ENCODE data around the gene GID8.
"Not testable (repeated sequence)": the region's sequence is repeated elsewhere in the genome, so short reads cannot be mapped to it uniquely, and the experiment has no call there.

Gene GID8

GRCh38 chr20:62917720-62918119, 20.2 kb upstream of the GID8 start:
- DNase-seq = no peak
- in situ Hi-C loops (cut with HindIII; ENCODE audit: low pct_ligation_motif_present, low pct_unique_long_range_greater_than_20kb, low sequenced_read_pairs) = no loop called here

- no peak for DNase-seq
- in situ Hi-C loops (cut with HindIII; ENCODE audit: low pct_ligation_motif_present, low pct_unique_long_range_greater_than_20kb, low sequenced_read_pairs) = no loop called here
Observed at GRCh38 chr20:62918147-62918546, 19.8 kb upstream of the GID8 start.

DNA sequence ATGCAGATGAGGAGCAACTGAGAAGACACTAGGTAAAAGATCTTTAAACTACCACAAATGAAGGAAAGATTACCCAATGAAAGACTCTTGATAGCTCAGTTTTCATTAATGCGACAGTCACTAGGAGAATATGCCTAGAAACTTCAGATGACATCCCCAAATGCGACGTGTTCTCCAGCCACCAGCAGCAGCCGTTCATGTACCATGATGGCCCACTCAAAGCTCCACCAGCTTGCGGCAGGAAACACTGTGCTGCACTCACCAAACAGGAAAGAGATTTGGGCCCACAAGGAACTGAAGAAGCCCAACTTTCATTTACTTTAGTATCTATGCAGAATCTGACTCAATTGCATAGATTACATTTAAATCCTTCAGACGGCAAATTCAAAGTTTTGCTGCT, 19.1 kb upstream of the GID8 start:
- no peak for DNase-seq
- in situ Hi-C loops (cut with HindIII; ENCODE audit: low pct_ligation_motif_present, low pct_unique_long_range_greater_than_20kb, low sequenced_read_pairs) = no loop called here

DNA sequence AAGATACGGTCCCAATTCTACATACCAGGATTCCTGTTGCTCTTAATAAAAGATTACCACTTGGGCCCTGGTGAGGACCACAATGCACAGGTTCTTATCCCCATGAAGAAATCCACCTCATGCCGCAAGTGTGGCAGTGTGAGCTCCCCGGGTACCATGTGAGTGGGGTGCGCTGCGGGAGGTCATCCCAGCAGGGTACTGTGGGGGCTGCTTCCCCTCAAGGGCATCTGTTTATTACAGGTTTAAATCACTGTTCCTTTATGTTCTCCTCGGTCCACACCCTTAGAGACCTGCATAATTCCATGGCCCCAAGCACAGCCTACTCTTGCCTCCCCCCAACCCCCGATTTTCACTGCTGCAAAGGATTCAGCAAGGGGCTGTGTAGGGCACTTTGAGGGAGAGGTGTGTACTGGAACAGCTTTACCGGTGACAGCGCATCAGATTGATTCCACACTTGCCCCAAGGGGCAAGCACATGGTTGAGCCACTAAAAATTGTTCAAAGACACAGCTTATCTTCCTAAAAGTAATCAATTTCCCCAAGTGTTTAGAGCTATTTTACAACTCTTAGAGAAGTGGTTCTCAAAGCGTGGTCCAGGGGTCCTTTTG, 17.8 kb upstream of the GID8 start:
- no peak for DNase-seq
- in situ Hi-C loops (cut with HindIII; ENCODE audit: low pct_ligation_motif_present, low pct_unique_long_range_greater_than_20kb, low sequenced_read_pairs) = no loop called here

- in situ Hi-C loops (cut with HindIII; ENCODE audit: low pct_ligation_motif_present, low pct_unique_long_range_greater_than_20kb, low sequenced_read_pairs) = no loop called here
- peak; percentile 58 for DNase-seq
Observed at GRCh38 chr20:62921119-62921687, 16.7 kb upstream of the GID8 start.

DNA sequence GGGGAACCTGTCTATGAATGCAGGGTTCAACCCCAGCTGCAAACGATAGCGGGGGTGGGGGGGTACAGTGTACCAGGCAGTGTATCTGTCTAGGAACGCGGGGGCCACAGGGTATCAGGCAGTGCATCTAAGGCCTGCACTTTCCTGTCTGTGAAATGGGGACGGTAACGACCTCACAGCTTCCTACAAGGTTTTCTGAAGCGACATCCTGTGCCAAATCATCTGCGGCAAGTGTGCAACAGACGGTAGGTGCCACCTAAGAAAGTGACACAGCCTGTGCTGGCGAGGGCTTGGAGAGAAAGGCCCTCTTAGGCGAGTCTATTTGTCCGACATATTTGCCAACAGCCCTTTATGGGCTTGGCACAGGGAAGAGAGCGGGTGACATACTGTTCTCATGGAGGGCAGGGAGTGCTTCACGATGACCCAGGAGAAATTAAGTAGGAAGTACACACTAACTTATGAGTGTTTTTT, 15.5 kb upstream of the GID8 start:
- no peak for DNase-seq
- in situ Hi-C loops (cut with HindIII; ENCODE audit: low pct_ligation_motif_present, low pct_unique_long_range_greater_than_20kb, low sequenced_read_pairs) = no loop called here

DNA sequence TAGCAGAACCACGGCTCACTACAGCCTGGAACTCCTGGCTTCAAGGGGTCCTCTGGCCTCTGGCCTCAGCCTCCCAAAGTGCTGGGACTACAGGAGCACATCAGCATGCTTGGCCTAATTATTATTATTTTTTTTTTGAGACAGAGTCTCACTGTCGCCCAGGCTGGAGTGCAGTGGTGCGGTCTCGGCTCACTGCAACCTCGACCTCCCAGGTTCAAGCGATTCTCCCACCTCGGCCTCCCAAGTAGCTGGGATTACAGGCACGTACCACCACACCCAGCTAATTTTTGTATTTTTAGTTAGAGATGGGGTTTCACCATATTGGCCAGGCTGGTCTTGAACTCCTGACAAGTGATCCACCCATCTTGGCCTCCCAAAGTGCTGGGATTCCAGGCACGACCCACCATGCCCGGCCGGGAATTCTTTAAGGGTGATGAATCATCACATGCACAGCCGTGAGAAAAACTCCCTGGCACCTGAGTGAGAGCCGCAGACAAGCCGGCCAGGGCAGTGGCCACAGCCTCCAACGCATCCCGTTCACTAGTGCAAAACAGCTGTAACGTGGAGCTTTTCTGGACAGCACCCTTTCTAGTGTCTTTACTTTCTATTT, 14.8 kb upstream of the GID8 start:
- in situ Hi-C loops (cut with HindIII; ENCODE audit: low pct_ligation_motif_present, low pct_unique_long_range_greater_than_20kb, low sequenced_read_pairs) = not testable (repeated sequence)
- peak; percentile 90 for DNase-seq

GRCh38 chr20:62923669-62924441, 14.1 kb upstream of the GID8 start:
- in situ Hi-C loops (cut with HindIII; ENCODE audit: low pct_ligation_motif_present, low pct_unique_long_range_greater_than_20kb, low sequenced_read_pairs) = no loop called here
- DNase-seq = no peak

- no peak for DNase-seq
- in situ Hi-C loops (cut with HindIII; ENCODE audit: low pct_ligation_motif_present, low pct_unique_long_range_greater_than_20kb, low sequenced_read_pairs) = no loop called here
Observed at GRCh38 chr20:62924442-62925075, 13.4 kb upstream of the GID8 start.

GRCh38 chr20:62925076-62925419, 12.9 kb upstream of the GID8 start:
- no peak for DNase-seq
- in situ Hi-C loops (cut with HindIII; ENCODE audit: low pct_ligation_motif_present, low pct_unique_long_range_greater_than_20kb, low sequenced_read_pairs) = no loop called here

DNA sequence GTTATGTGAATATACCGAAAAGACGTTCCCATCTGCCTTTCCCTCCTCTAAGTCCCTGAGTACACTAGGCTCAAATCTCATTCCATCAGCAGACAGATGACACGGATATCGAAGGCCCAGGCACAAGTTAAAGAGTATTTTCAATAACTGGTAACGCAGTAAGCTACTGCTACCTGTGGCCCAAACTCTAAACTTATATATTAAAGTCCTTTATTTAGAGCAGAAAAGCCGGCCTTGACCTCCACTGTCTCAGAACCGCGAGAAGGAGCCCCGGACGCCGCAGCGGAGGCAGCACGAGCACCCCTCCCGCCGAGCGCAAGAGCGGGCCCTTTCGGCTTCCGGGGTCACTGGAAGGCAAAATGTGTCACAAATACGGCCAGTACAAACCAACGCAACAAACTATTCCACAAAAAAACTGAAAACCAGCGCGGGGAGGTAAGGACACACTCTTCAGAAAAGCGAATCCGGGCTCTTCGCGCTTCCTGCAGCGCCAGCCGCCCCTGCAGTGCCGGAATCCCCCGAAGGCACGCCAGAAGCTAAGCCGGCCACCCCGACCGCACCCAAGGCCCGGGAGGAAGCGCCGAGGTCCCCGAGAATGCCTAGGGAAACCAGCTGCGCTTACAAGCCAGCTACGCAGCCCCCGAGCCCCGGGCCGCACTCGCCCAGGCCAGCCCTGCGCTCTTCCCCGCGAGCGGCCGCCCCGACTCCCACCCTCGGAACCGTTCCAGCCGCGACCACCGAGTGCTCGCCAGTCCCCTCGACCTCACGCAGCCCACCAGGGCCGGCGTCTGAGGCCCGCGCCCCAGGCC, 12.3 kb upstream of the GID8 start:
- peak; percentile 40 for DNase-seq

DNA sequence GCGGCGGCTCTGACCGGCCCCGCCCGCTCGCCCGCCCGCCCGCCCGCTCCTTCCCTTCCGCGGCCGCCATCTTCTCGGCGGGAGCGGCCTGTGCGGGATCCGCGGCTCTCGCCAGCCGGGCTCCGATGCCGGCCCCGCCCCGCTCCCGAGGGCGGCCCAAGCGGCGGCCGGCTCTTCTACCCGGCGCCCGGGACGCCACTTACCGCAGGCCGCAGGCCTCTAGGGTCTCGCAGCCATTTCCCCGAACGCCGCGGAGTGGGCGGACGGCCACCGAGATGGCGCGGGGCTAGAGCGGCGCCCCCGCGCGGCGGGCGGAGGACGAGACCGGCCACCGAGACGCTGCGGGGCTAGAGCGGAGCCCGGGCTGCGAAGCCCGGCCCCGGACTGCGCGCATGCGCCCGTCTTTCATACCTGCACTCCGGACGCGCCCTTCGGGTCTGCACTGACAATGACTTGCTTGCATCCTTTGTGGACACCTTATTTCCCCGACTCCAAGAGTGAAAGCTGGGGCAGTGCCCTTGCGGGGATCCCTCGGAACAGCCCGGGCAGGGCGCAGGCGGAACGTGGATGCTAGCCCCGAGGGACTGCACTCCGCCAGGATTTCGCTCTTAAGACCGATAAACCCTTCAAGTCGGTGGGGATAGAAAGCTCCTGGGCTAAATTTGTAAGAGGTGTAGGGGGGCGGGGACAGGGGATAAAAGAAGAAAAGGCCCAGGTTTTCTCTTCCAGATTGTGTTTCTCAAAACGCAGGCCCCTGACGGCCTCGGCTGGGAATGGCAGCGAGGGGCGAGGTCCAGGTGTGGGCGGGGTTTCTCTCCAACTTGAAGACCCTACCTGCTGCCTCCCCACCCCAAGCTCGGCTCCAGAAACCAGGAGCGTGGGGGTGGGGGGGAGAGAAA, 11.5 kb upstream of the GID8 start, which contains the start of gene DIDO1:
Gene DIDO1 (minus strand): TSS at position 277 of the 899 bp plus-strand sequence.
- in situ Hi-C loops (cut with HindIII; ENCODE audit: low pct_ligation_motif_present, low pct_unique_long_range_greater_than_20kb, low sequenced_read_pairs) = no loop called here
- DNase-seq = peak; percentile 80

More for the DNA sequence above, 12.3 kb upstream of the GID8 start:
- in situ Hi-C loops (cut with HindIII; ENCODE audit: low pct_ligation_motif_present, low pct_unique_long_range_greater_than_20kb, low sequenced_read_pairs) = no loop called here

DNA sequence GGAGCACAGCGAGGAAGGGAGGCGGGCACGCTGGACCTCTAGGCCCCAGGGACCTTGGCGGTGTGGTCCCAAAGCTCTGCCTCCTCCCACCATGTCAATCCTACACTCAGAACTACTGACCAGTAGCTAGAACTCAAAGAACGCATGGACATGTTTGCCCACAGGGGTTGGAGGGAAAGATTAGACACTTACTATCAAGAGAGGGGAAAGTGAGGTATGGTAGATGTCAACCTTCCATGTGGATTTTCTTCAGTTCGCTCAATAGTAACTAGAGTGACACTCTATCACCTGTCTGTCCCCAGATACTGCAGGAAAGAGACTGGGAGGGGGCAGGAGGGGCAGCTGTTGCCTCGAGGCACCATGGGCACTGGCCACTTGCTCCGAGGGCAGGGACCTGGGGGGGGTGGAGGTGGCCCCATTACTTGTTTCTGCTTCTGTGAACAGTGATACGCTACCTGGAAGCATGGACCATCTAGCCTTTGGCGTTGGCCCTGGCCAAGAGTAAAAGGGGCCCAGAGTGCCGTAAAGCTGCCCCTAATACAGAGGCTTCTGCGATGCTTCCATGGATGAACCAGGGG, 10.7 kb upstream of the GID8 start:
- in situ Hi-C loops (cut with HindIII; ENCODE audit: low pct_ligation_motif_present, low pct_unique_long_range_greater_than_20kb, low sequenced_read_pairs) = no loop called here

DNA sequence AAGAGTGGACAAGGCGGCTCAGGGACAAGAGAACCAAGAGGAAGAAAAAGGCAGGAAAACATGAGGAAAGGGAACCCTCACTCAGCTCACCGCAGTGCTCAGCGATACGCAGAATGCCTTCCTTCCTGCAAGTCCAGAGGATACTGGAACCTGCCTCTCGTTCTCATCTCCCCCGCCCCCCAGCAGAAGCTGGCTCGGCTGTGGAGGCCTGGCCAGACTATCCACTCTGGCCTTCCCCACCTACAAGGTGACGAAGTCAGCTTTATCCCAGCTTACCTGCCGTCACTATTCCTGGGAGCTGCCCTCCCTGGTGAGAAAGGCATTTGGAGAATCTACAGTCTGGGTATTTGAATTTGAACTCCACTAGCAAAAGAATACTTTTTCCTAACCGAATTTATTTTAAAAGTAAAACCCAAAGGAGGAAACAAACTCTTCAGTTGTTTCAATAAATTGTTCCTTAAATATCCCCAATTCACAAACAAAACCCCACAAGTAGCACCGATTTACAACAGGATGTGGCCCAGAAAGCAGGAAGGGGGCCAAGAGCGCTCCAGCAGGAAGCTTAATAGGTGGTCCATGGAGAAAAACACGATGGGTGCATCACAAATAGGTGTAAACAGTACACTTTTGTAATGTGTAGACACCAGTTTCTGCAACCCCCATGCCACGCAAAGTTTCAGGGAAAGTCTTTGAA, 9.6 kb upstream of the GID8 start:
- in situ Hi-C loops (cut with HindIII; ENCODE audit: low pct_ligation_motif_present, low pct_unique_long_range_greater_than_20kb, low sequenced_read_pairs) = no loop called here

More for the DNA sequence above, 10.7 kb upstream of the GID8 start:
- no peak for DNase-seq

DNA sequence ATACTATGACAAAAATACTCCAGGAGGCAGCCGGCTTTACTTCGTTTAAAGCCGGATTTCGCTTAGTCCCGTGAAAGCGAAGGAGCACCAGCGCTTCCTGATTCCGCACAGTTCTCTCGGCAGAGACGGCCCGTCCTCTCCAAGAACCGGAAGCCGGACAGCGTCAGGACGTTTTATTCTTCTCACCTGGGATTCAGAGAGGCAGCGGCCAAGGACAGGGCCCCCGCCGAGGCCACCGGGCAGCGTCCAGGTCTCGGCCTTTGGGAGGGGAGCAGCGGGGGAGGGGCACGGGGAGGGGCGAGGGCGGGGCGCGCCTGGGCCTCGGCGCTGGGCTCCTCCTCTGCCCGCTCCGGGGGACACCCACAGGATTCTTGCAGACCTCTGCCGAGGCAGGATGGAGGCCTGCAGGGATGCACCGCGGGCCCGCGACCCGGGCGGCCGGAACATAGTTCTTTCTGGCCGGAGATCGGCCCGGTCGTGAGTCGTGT, 8.9 kb upstream of the GID8 start:
- in situ Hi-C loops (cut with HindIII; ENCODE audit: low pct_ligation_motif_present, low pct_unique_long_range_greater_than_20kb, low sequenced_read_pairs) = no loop called here
- no peak for DNase-seq

More for the DNA sequence above, 9.6 kb upstream of the GID8 start:
- DNase-seq = no peak

DNA sequence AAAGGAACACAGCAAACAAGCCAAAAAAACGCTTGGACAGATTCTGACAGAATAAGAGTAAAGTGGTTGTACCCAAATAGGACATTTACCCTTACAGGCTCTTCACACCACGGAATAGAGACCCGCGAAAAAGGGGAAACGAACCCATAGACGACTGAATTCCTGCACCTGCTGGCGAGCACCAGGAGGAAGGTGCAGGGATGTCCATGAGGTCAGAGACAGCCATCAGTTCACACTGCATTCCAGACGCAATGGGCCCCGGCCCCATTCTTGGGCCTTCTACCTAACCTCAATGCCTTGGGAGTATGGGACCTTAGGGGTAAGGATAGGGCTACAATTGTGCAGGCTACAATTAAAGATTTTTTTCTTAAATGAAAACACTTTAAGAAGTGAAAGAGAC, 6.5 kb upstream of the GID8 start:
- in situ Hi-C loops (cut with HindIII; ENCODE audit: low pct_ligation_motif_present, low pct_unique_long_range_greater_than_20kb, low sequenced_read_pairs) = no loop called here
- no peak for DNase-seq

Data from ACHN (cell line).